Measurements from ENCODE around the gene PILRA.
"Not testable (repeated sequence)": the region's sequence is repeated elsewhere in the genome, so short reads cannot be mapped to it uniquely, and the experiment has no call there.

Gene PILRA

GRCh38 chr7:100363098-100363497 is 10.2 kb upstream of the PILRA start:
- H3K4me3 Mint-ChIP-seq: no peak overlapping the region
- no peaks in the 10 kb centered on the region for H3K9me3 Mint-ChIP-seq
- peak overlapping the region; percentile 41 for H3K27ac Mint-ChIP-seq (ENCODE audit: low read depth)
- peaks cover 44% of the 10 kb centered on the region for H3K4me1 Mint-ChIP-seq
- DNase-seq (ENCODE audit: low spot score in 2 of 2) (no peak), ATAC-seq (replicated peaks; ENCODE audit: extremely low read depth, poor library complexity, severe bottlenecking) (no peak)
- peaks cover 63% of the 10 kb centered on the region for H3K36me3 Mint-ChIP-seq (ENCODE audit: insufficient read depth)
- no peaks in the 10 kb centered on the region for H3K27me3 Mint-ChIP-seq

DNA sequence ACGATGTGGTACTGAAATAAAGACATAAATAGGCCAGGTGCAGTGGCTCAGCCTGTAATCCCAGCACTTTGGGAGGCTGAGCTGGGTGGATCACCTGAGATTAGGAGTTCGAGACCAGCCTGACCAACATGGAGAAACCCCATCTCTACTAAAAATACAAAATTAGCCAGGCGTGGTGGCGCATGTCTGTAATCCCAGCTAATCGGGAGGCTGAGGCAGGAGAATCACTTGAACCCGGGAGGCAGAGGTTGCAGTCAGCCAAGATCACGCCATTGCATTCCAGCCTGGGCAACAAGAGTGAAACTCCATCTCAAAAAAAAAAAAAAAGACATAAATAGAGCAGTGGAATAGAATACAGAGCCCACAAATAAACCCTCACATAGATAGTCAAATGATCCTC is 9.5 kb upstream of the PILRA start:
- peak overlapping the region; percentile 41 for H3K27ac Mint-ChIP-seq (ENCODE audit: low read depth)
- peaks cover 44% of the 10 kb centered on the region for H3K4me1 Mint-ChIP-seq
- ATAC-seq (replicated peaks; ENCODE audit: extremely low read depth, poor library complexity, severe bottlenecking); H3K27me3 Mint-ChIP-seq; H3K9me3 Mint-ChIP-seq; DNase-seq (ENCODE audit: low spot score in 2 of 2); H3K4me3 Mint-ChIP-seq: not testable (repeated sequence)
- H3K36me3 Mint-ChIP-seq (ENCODE audit: insufficient read depth): peaks cover 62% of the 10 kb centered on the region

DNA sequence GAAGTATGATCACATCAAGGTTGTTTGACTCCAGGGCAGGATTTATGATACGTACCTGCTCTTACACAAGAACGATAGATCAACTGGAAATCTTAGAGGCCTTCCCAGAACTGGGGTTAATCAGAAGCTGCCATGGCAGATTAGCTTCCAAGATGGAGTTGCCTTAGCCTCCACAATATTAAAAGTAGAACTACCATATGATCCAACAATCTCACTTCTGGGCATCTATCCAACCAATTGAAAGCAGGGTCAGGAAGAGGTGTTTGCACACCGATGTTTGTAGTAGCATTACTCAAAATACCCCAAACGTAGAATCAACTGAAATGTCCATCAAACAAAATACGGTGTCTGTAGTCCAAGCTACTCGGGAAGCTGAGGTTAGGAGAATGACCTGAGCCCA is 8.8 kb upstream of the PILRA start:
- Mint-ChIP-seq H3K4me1 (peaks cover 49% of the 10 kb centered on the region), H3K27me3 (no peaks in the 10 kb centered on the region), H3K9me3 (no peaks in the 10 kb centered on the region), H3K27ac (ENCODE audit: low read depth) (peak overlapping the region; percentile 41), H3K4me3 (no peak overlapping the region), H3K36me3 (ENCODE audit: insufficient read depth) (peaks cover 60% of the 10 kb centered on the region)
- no peak for DNase-seq (ENCODE audit: low spot score in 2 of 2)
- no peak for ATAC-seq (replicated peaks; ENCODE audit: extremely low read depth, poor library complexity, severe bottlenecking)

GRCh38 chr7:100365998-100366367 is 7.3 kb upstream of the PILRA start:
- Mint-ChIP-seq H3K4me1 (peaks cover 38% of the 10 kb centered on the region), H3K27ac (ENCODE audit: low read depth) (peak overlapping the region; percentile 95), H3K36me3 (ENCODE audit: insufficient read depth) (peaks cover 44% of the 10 kb centered on the region), H3K4me3 (peak overlapping the region; percentile 55)
- not testable (repeated sequence) for H3K27me3 Mint-ChIP-seq; ATAC-seq (replicated peaks; ENCODE audit: extremely low read depth, poor library complexity, severe bottlenecking); H3K9me3 Mint-ChIP-seq; DNase-seq (ENCODE audit: low spot score in 2 of 2)

DNA sequence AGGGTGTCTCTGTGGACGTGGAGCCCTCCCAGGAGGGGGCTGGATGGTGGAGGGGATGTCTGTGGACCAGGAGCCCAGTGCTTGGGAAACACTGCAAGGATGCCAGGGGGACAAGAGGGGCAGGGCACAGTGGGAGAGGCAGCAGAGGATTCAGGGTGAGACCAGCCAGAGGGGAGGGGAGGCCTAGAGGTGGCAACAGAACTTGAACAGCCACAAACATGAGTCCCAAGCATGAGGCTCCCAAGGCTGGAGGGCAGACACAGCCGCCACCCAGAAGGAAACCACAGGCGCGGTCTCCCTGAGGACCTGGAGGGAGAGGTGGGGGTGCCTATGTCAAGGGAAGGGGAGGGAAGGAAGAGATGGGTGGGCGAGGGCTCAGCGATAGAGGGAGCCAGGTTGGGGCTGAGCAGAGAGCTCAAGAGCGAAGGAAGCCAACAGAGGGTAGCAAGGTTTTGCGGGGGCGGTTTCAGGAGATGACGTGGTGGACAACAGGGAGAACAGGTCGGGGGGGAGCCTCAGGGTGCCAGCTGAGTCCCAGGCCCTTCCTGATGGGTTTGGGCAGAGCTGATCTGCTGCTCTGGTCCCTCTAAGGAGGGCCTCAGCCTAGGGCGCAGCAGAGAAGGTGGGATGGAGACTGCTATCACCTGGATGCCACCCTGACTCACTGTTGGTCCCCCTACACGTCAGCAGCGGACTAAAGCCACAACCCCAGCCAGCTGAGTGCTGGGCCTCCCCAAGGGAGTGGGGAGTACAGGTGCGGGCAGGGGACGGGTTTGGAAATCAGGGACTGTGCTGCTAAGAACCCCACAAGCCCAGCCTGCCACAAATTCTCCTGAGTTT is 6.7 kb upstream of the PILRA start:
- ATAC-seq (replicated peaks; ENCODE audit: extremely low read depth, poor library complexity, severe bottlenecking): peak; percentile 12
- no peaks in the 10 kb centered on the region for H3K27me3 Mint-ChIP-seq
- H3K4me3 Mint-ChIP-seq: peak overlapping the region; percentile 55
- peaks cover 38% of the 10 kb centered on the region for H3K36me3 Mint-ChIP-seq (ENCODE audit: insufficient read depth)
- no peaks in the 10 kb centered on the region for H3K9me3 Mint-ChIP-seq
- peaks cover 38% of the 10 kb centered on the region for H3K4me1 Mint-ChIP-seq
- H3K27ac Mint-ChIP-seq (ENCODE audit: low read depth): peak overlapping the region; percentile 95
- no peak for DNase-seq (ENCODE audit: low spot score in 2 of 2)

GRCh38 chr7:100367251-100367620 is 6.1 kb upstream of the PILRA start:
- no peaks in the 10 kb centered on the region for H3K27me3 Mint-ChIP-seq
- no peaks in the 10 kb centered on the region for H3K9me3 Mint-ChIP-seq
- H3K4me3 Mint-ChIP-seq: no peak overlapping the region
- H3K4me1 Mint-ChIP-seq: peaks cover 40% of the 10 kb centered on the region
- H3K27ac Mint-ChIP-seq (ENCODE audit: low read depth): peak overlapping the region; percentile 95
- H3K36me3 Mint-ChIP-seq (ENCODE audit: insufficient read depth): peaks cover 32% of the 10 kb centered on the region
- no peak for DNase-seq (ENCODE audit: low spot score in 2 of 2)
- no peak for ATAC-seq (replicated peaks; ENCODE audit: extremely low read depth, poor library complexity, severe bottlenecking)

DNA sequence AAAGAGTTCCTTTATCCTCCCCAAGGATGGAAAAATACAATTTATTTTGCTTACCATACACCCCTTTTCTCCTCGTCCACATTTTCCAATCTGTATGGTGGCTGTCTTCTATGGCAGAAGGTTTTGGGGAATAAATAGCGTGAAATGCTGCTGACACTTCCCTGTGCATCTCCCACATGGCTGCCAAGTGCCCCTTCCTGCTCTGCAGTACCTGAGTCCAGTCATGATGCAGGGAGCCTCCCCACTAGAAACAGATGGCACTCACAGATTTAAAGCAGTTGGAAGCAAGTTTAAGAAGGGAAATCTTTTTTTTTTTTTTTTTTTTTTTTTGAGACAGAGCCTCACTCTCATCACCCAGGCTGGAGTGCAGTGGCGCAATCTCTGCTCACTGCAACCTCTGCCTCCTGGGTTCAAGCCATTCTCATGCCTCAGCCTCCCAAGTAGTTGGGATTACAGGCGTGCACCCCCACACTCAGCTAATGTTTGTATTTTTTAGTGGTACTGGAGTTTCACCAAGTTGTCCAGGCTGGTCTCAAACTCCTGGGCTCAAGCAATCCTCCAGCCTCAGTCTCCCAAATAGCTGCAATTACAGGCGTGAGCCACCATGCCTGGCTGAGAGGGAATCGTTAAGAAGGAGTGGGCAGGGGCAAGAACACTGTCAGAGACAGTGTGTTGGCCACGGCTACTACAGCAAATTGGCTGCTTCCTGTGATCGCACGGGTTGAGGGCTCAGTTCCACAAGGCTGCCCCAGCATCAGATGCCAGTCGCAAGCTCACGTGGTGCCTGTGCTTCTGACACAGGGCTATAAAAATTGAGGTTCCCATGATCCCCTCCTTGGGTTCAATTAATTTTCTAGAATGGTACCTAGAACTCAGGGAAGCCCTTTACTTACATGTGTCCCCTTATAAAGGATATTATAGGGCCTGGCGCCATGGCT is 5.3 kb upstream of the PILRA start:
- no peak for DNase-seq (ENCODE audit: low spot score in 2 of 2)
- H3K27ac Mint-ChIP-seq (ENCODE audit: low read depth): peak overlapping the region; percentile 95
- no peak for ATAC-seq (replicated peaks; ENCODE audit: extremely low read depth, poor library complexity, severe bottlenecking)
- no peak overlapping the region for H3K4me3 Mint-ChIP-seq
- H3K4me1 Mint-ChIP-seq: peaks cover 45% of the 10 kb centered on the region
- H3K36me3 Mint-ChIP-seq (ENCODE audit: insufficient read depth): peaks cover 25% of the 10 kb centered on the region
- no peaks in the 10 kb centered on the region for H3K9me3 Mint-ChIP-seq
- no peaks in the 10 kb centered on the region for H3K27me3 Mint-ChIP-seq

- H3K9me3 Mint-ChIP-seq: no peaks in the 10 kb centered on the region
- no peaks in the 10 kb centered on the region for H3K27me3 Mint-ChIP-seq
- ATAC-seq (replicated peaks; ENCODE audit: extremely low read depth, poor library complexity, severe bottlenecking) (peak; percentile 53), DNase-seq (ENCODE audit: low spot score in 2 of 2) (no peak)
- no peak overlapping the region for H3K4me3 Mint-ChIP-seq
- H3K36me3 Mint-ChIP-seq (ENCODE audit: insufficient read depth): peaks cover 18% of the 10 kb centered on the region
- H3K27ac Mint-ChIP-seq (ENCODE audit: low read depth): peak overlapping the region; percentile 82
- H3K4me1 Mint-ChIP-seq: peaks cover 45% of the 10 kb centered on the region
Observed at GRCh38 chr7:100369105-100369504, 4.2 kb upstream of the PILRA start.

GRCh38 chr7:100370303-100370702 is 3.0 kb upstream of the PILRA start:
- no peak for ATAC-seq (replicated peaks; ENCODE audit: extremely low read depth, poor library complexity, severe bottlenecking)
- H3K4me1 Mint-ChIP-seq: peaks cover 49% of the 10 kb centered on the region

DNA sequence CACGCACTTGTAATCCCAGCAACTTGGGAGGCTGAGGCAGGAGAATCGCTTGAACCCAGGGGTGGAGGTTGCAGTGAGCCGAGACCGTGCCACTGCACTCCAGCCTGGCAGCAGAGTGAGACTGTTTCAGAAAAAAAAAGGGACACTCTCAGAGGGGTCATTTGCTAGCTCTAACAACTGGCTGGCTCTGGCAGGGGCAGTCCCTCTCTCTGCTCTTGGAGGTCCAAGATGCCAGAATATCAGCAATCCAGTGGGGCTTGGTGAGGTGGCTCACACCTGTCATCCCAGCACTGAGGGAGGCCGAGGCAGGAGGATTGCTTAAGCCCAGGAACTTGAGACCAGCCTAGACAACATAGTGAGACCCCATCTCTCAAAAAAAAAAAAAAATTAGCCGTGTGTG is 2.5 kb upstream of the PILRA start:
- ATAC-seq (replicated peaks; ENCODE audit: extremely low read depth, poor library complexity, severe bottlenecking) (no peak), DNase-seq (ENCODE audit: low spot score in 2 of 2) (no peak)
- H3K4me1 Mint-ChIP-seq: peaks cover 46% of the 10 kb centered on the region
- no peak overlapping the region for H3K4me3 Mint-ChIP-seq
- no peaks in the 10 kb centered on the region for H3K9me3 Mint-ChIP-seq
- peak overlapping the region; percentile 89 for H3K27ac Mint-ChIP-seq (ENCODE audit: low read depth)
- peaks cover 14% of the 10 kb centered on the region for H3K36me3 Mint-ChIP-seq (ENCODE audit: insufficient read depth)
- H3K27me3 Mint-ChIP-seq: no peaks in the 10 kb centered on the region

More at GRCh38 chr7:100370303-100370702, 3.0 kb upstream of the PILRA start:
- DNase-seq (ENCODE audit: low spot score in 2 of 2): no peak
- H3K36me3 Mint-ChIP-seq (ENCODE audit: insufficient read depth): peaks cover 14% of the 10 kb centered on the region
- no peak overlapping the region for H3K4me3 Mint-ChIP-seq
- no peaks in the 10 kb centered on the region for H3K9me3 Mint-ChIP-seq
- H3K27ac Mint-ChIP-seq (ENCODE audit: low read depth): peak overlapping the region; percentile 82
- no peaks in the 10 kb centered on the region for H3K27me3 Mint-ChIP-seq

- H3K4me1 Mint-ChIP-seq: peaks cover 37% of the 10 kb centered on the region
- H3K27ac Mint-ChIP-seq (ENCODE audit: low read depth): peak overlapping the region; percentile 89
- ATAC-seq (replicated peaks; ENCODE audit: extremely low read depth, poor library complexity, severe bottlenecking): no peak
Observed at GRCh38 chr7:100371561-100372171, 1.6 kb upstream of the PILRA start.

GRCh38 chr7:100372256-100372655 is 1.0 kb upstream of the PILRA start:
- Mint-ChIP-seq H3K9me3 (no peaks in the 10 kb centered on the region), H3K36me3 (ENCODE audit: insufficient read depth) (peaks cover 6% of the 10 kb centered on the region), H3K4me3 (no peak overlapping the region), H3K27me3 (no peaks in the 10 kb centered on the region), H3K27ac (ENCODE audit: low read depth) (peak overlapping the region; percentile 89), H3K4me1 (peaks cover 31% of the 10 kb centered on the region)
- DNase-seq (ENCODE audit: low spot score in 2 of 2) (no peak), ATAC-seq (replicated peaks; ENCODE audit: extremely low read depth, poor library complexity, severe bottlenecking) (no peak)

More at GRCh38 chr7:100371561-100372171, 1.6 kb upstream of the PILRA start:
- no peak for DNase-seq (ENCODE audit: low spot score in 2 of 2)
- H3K4me3 Mint-ChIP-seq: no peak overlapping the region
- H3K36me3 Mint-ChIP-seq (ENCODE audit: insufficient read depth): peaks cover 7% of the 10 kb centered on the region
- H3K9me3 Mint-ChIP-seq: no peaks in the 10 kb centered on the region
- H3K27me3 Mint-ChIP-seq: no peaks in the 10 kb centered on the region
